Karpas-422 (cell line): Measurements from ENCODE around the gene CYP1A2. TPM values are rescaled to one million over a fixed set of nuclear protein-coding genes. Genes with fewer than 3 reads are reported as not detected.
"Not testable (repeated sequence)": the region's sequence is repeated elsewhere in the genome, so short reads cannot be mapped to it uniquely, and the experiment has no call there.

Source experiments
- DNase-seq: peaks from one replicate; pipeline ENCODE4 v3.0.0-alpha.2; 2015
- H2AFZ ChIP-seq: fragments of 200-600 bp; sonication (generic); 2 replicates; pipeline ENCODE4 v1.6.1; 2014; ENCODE audit warnings: antibody characterized with exemption, low read length, mixed read lengths
- H3K27ac ChIP-seq: fragments of 200-600 bp; sonication (generic); 2 replicates; pipeline ENCODE4 v1.5.1; 2014; ENCODE audit warnings: mild to moderate bottlenecking, low read length, moderate library complexity
- H3K27me3 ChIP-seq: fragments of 200-600 bp; sonication (generic); 2 replicates; pipeline ENCODE4 v1.6.1; 2014; ENCODE audit warnings: low read length, mixed read lengths
- H3K36me3 ChIP-seq: fragments of 200-600 bp; sonication (generic); 2 replicates; pipeline ENCODE4 v1.6.1; 2014; ENCODE audit warnings: low read length, mixed read lengths; ENCODE audit not compliant: insufficient read depth
- H3K4me1 ChIP-seq: fragments of 200-600 bp; sonication (generic); 2 replicates; pipeline ENCODE4 v1.6.1; 2014; ENCODE audit warnings: mild to moderate bottlenecking, low read length, mixed read lengths
- H3K4me2 ChIP-seq: fragments of 200-600 bp; sonication (generic); 2 replicates; pipeline ENCODE4 v1.6.1; 2014; ENCODE audit warnings: low read length, low read depth, mild to moderate bottlenecking; ENCODE audit not compliant: poor library complexity, severe bottlenecking
- H3K4me3 ChIP-seq: fragments of 200-600 bp; sonication (generic); 2 replicates; pipeline ENCODE4 v1.5.1; 2014; ENCODE audit warnings: mild to moderate bottlenecking, antibody characterized with exemption, low read length, mixed read lengths
- H3K79me2 ChIP-seq: fragments of 200-600 bp; sonication (generic); 2 replicates; pipeline ENCODE4 v1.6.1; 2014; ENCODE audit warnings: mild to moderate bottlenecking, low read length, mixed read lengths
- H3K9ac ChIP-seq: fragments of 200-600 bp; sonication (generic); 2 replicates; pipeline ENCODE4 v1.6.0; 2014; ENCODE audit warnings: low read length
- H3K9me2 ChIP-seq: fragments of 200-600 bp; sonication (generic), shearing (Covaris generic); replicated peaks from 2 replicates; pipeline ENCODE4 v1.6.0; 2014; ENCODE audit warnings: mild to moderate bottlenecking, low read length, moderate library complexity; ENCODE audit not compliant: insufficient read depth
- H3K9me3 ChIP-seq: fragments of 300-700, 200-600 bp; sonication (generic); 2 replicates; pipeline ENCODE4 v1.6.1; 2014; ENCODE audit warnings: low read length, mixed read lengths
- H4K20me1 ChIP-seq: fragments of 200-600 bp; sonication (generic); 2 replicates; pipeline ENCODE4 v1.6.1; 2014; ENCODE audit warnings: mild to moderate bottlenecking, antibody characterized with exemption, low read length, low read depth; ENCODE audit not compliant: insufficient read depth
- total RNA-seq: library from RNA; depleted of rRNA; stranded (reverse); fragments of >200 nt; shearing (Covaris generic); gene quantifications from 2 replicates; pipeline ENCODE4 v1.2.3, GENCODE V29; 2014; ENCODE audit warnings: low replicate concordance

Gene CYP1A2
- total RNA-seq, 1 experiment from 2014 or later = not detected

GRCh38 chr15:74730619-74731316, 17.9 kb upstream of the CYP1A2 start:
- Histone ChIP-seq H3K9ac (no peak overlapping the region), H3K9me2 (no peaks in the 10 kb centered on the region), H3K27me3 (no peaks in the 10 kb centered on the region), H3K79me2 (no peaks in the 10 kb centered on the region), H3K9me3 (no peaks in the 10 kb centered on the region), H3K36me3 (no peaks in the 10 kb centered on the region), H3K4me2 (no peak overlapping the region), H2AFZ (no peak overlapping the region), H4K20me1 (no peaks in the 10 kb centered on the region), H3K4me1 (no peaks in the 10 kb centered on the region), H3K27ac (no peak overlapping the region), H3K4me3 (no peak overlapping the region)
- DNase-seq = no peak

- H3K4me2 ChIP-seq = no peak overlapping the region
- H3K27ac ChIP-seq = no peak overlapping the region
- no peaks in the 10 kb centered on the region for H4K20me1 ChIP-seq
- no peaks in the 10 kb centered on the region for H3K9me3 ChIP-seq
- no peak overlapping the region for H3K9ac ChIP-seq
- H3K9me2 ChIP-seq = no peaks in the 10 kb centered on the region
- H3K4me1 ChIP-seq = no peaks in the 10 kb centered on the region
- no peaks in the 10 kb centered on the region for H3K79me2 ChIP-seq
- H3K36me3 ChIP-seq = no peaks in the 10 kb centered on the region
- no peak overlapping the region for H3K4me3 ChIP-seq
- H3K27me3 ChIP-seq = no peaks in the 10 kb centered on the region
- H2AFZ ChIP-seq = no peak overlapping the region
- no peak for DNase-seq
Measured at GRCh38 chr15:74732846-74733245, 15.8 kb upstream of the CYP1A2 start.

- Histone ChIP-seq H3K4me2 (no peak overlapping the region), H3K9me2 (no peaks in the 10 kb centered on the region), H4K20me1 (no peaks in the 10 kb centered on the region), H3K27me3 (no peaks in the 10 kb centered on the region), H3K9me3 (no peaks in the 10 kb centered on the region), H3K4me3 (no peak overlapping the region), H3K4me1 (no peaks in the 10 kb centered on the region), H3K79me2 (no peaks in the 10 kb centered on the region), H3K27ac (no peak overlapping the region), H3K36me3 (no peaks in the 10 kb centered on the region), H3K9ac (no peak overlapping the region), H2AFZ (no peak overlapping the region)
- no peak for DNase-seq
Measured at GRCh38 chr15:74733269-74733668, 15.4 kb upstream of the CYP1A2 start.

- H3K4me2 ChIP-seq = no peak overlapping the region
- no peaks in the 10 kb centered on the region for H4K20me1 ChIP-seq
- DNase-seq = no peak
- H3K36me3 ChIP-seq = no peaks in the 10 kb centered on the region
- no peaks in the 10 kb centered on the region for H3K79me2 ChIP-seq
- H3K27ac ChIP-seq = no peak overlapping the region
- H3K27me3 ChIP-seq = no peaks in the 10 kb centered on the region
- no peaks in the 10 kb centered on the region for H3K4me1 ChIP-seq
- no peak overlapping the region for H2AFZ ChIP-seq
- H3K4me3 ChIP-seq = no peak overlapping the region
- no peaks in the 10 kb centered on the region for H3K9me3 ChIP-seq
- no peak overlapping the region for H3K9ac ChIP-seq
- no peaks in the 10 kb centered on the region for H3K9me2 ChIP-seq
Measured at GRCh38 chr15:74735305-74735704, 13.3 kb upstream of the CYP1A2 start.

- not testable (repeated sequence) for H3K27ac ChIP-seq, H3K9me2 ChIP-seq, H3K4me3 ChIP-seq, DNase-seq, H3K27me3 ChIP-seq, H4K20me1 ChIP-seq, H3K4me2 ChIP-seq, H3K36me3 ChIP-seq, H3K4me1 ChIP-seq, H2AFZ ChIP-seq, H3K9ac ChIP-seq, H3K79me2 ChIP-seq, H3K9me3 ChIP-seq
Measured at GRCh38 chr15:74738239-74738638, 10.4 kb upstream of the CYP1A2 start.

- peak; percentile 71 for DNase-seq
Measured at GRCh38 chr15:74742422-74742821, 6.2 kb upstream of the CYP1A2 start.

GRCh38 chr15:74746389-74746788, 2.3 kb upstream of the CYP1A2 start:
- Histone ChIP-seq H3K27me3 (no peaks in the 10 kb centered on the region), H3K36me3 (no peaks in the 10 kb centered on the region), H3K79me2 (no peaks in the 10 kb centered on the region), H3K9me3 (no peaks in the 10 kb centered on the region), H3K27ac (no peak overlapping the region), H2AFZ (no peak overlapping the region), H3K4me2 (no peak overlapping the region), H4K20me1 (no peaks in the 10 kb centered on the region), H3K9me2 (no peaks in the 10 kb centered on the region), H3K9ac (no peak overlapping the region), H3K4me3 (no peak overlapping the region), H3K4me1 (peaks cover 10% of the 10 kb centered on the region)
- DNase-seq = no peak

More at GRCh38 chr15:74742422-74742821, 6.2 kb upstream of the CYP1A2 start:
- Histone ChIP-seq H3K27me3 (no peaks in the 10 kb centered on the region), H3K4me2 (no peak overlapping the region), H4K20me1 (no peaks in the 10 kb centered on the region), H3K9me3 (no peaks in the 10 kb centered on the region), H3K9ac (no peak overlapping the region), H3K79me2 (no peaks in the 10 kb centered on the region), H3K9me2 (no peaks in the 10 kb centered on the region), H3K27ac (no peak overlapping the region), H3K4me1 (peaks cover 7% of the 10 kb centered on the region), H3K36me3 (no peaks in the 10 kb centered on the region), H3K4me3 (no peak overlapping the region), H2AFZ (no peak overlapping the region)

GRCh38 chr15:74749832-74750231, 1.2 kb downstream of the CYP1A2 start:
- no peaks in the 10 kb centered on the region for H3K36me3 ChIP-seq
- no peak overlapping the region for H3K4me3 ChIP-seq
- no peak overlapping the region for H3K27ac ChIP-seq
- H4K20me1 ChIP-seq = no peaks in the 10 kb centered on the region
- H3K9me3 ChIP-seq = no peaks in the 10 kb centered on the region
- no peak overlapping the region for H3K9ac ChIP-seq
- H3K4me2 ChIP-seq = no peak overlapping the region
- no peaks in the 10 kb centered on the region for H3K79me2 ChIP-seq
- no peak overlapping the region for H2AFZ ChIP-seq
- H3K4me1 ChIP-seq = peaks cover 3% of the 10 kb centered on the region; the same call in 1 of the 2 replicates
- no peak for DNase-seq
- H3K27me3 ChIP-seq = no peaks in the 10 kb centered on the region
- no peaks in the 10 kb centered on the region for H3K9me2 ChIP-seq
